Hepatocyte (in vitro differentiated cells): ENCODE measurements around the gene SEC61B. TPM values are rescaled to one million over a fixed set of nuclear protein-coding genes. Genes with fewer than 3 reads are reported as not detected.

Experiments
- DNase-seq: peaks from one replicate; pipeline ENCODE4 v3.0.0-alpha.2; 2016; ENCODE audit warnings: low spot score
- H2AFZ ChIP-seq: fragments of 200-600 bp; sonication (generic); 2 replicates; pipeline ENCODE4 v1.6.0; 2016; ENCODE audit warnings: antibody characterized with exemption, mild to moderate bottlenecking
- H3K27ac ChIP-seq: fragments of 200-600 bp; sonication (generic); 2 replicates; pipeline ENCODE4 v1.5.1; 2016; ENCODE audit warnings: mild to moderate bottlenecking
- H3K27me3 ChIP-seq: fragments of 200-600 bp; sonication (generic); 2 replicates; pipeline ENCODE4 v1.6.1; 2016
- H3K36me3 ChIP-seq: fragments of 200-600 bp; sonication (generic); replicated peaks from 2 replicates; pipeline ENCODE4 v1.5.1; 2016; ENCODE audit warnings: low read depth; ENCODE audit not compliant: insufficient read depth
- H3K4me1 ChIP-seq: fragments of 200-600 bp; sonication (generic); 2 replicates; pipeline ENCODE4 v1.5.1; 2016; ENCODE audit warnings: mild to moderate bottlenecking, moderate library complexity; ENCODE audit not compliant: insufficient read depth
- H3K4me2 ChIP-seq: fragments of 200-600 bp; sonication (generic); 2 replicates; pipeline ENCODE4 v1.6.0; 2016
- H3K4me3 ChIP-seq: fragments of 200-600 bp; sonication (generic); 2 replicates; pipeline ENCODE4 v1.5.1; 2016; ENCODE audit warnings: mild to moderate bottlenecking
- H3K79me2 ChIP-seq: fragments of 200-600 bp; sonication (generic); 2 replicates; pipeline ENCODE4 v1.6.0; 2017; ENCODE audit warnings: mild to moderate bottlenecking
- H3K9me2 ChIP-seq: fragments of 200-600 bp; sonication (generic); replicated peaks from 2 replicates; pipeline ENCODE4 v1.6.0; 2017; ENCODE audit warnings: mild to moderate bottlenecking; ENCODE audit not compliant: insufficient read depth
- H3K9me3 ChIP-seq: fragments of 200-600 bp; sonication (generic); 2 replicates; pipeline ENCODE4 v1.5.1; 2016; ENCODE audit warnings: low read depth, mild to moderate bottlenecking
- H4K20me1 ChIP-seq: fragments of 200-600 bp; sonication (generic); 2 replicates; pipeline ENCODE4 v1.6.0; 2016; ENCODE audit warnings: mild to moderate bottlenecking; ENCODE audit not compliant: insufficient read depth, poor library complexity, severe bottlenecking
- EZH2 ChIP-seq: fragments of 200-600 bp; sonication (generic); IDR thresholded peaks from 2 replicates; pipeline ENCODE4 v1.6.1; 2016; ENCODE audit warnings: antibody characterized with exemption, mild to moderate bottlenecking, borderline replicate concordance
- EZH2phosphoT487 ChIP-seq: fragments of 200-600 bp; sonication (generic); IDR thresholded peaks from one replicate; pipeline ENCODE4 v1.6.1; 2018; ENCODE audit warnings: antibody characterized with exemption, mild to moderate bottlenecking, low read depth, moderate library complexity; ENCODE audit not compliant: unreplicated experiment, severe bottlenecking
- WGBS: methylation state at CpG from one replicate; pipeline ENCODE4 v1.1.6; 2016; ENCODE audit warnings: low lambda C conversion rate; ENCODE audit errors: missing lambda C conversion rate; 5-methylcytosine and 5-hydroxymethylcytosine counted together
- polyA plus RNA-seq: library from polyadenylated mRNA; unstranded; fragments of >200 nt; fragmentation: Nextera tagmentation; extraction: Ambion mirVana; gene quantifications from 2 replicates; pipeline ENCODE4 v1.2.1, GENCODE V29; 2016
- total RNA-seq: library from RNA; depleted of rRNA; stranded (reverse); fragments of >200 nt; gene quantifications from 2 replicates; pipeline ENCODE4 v1.2.3, GENCODE V29; 2014
- TF ChIP-seq, protein P1 (sequence below): fragments of 200-600 bp; sonication (generic); IDR thresholded peaks from 2 replicates; pipeline ENCODE4 v1.5.1; 2016; ENCODE audit warnings: antibody characterized with exemption, mild to moderate bottlenecking; ENCODE audit not compliant: poor library complexity

The SEC61B gene
- total and polyA plus RNA-seq, 2 experiments from 2014 or later, result 145 to 365 TPM

DNA sequence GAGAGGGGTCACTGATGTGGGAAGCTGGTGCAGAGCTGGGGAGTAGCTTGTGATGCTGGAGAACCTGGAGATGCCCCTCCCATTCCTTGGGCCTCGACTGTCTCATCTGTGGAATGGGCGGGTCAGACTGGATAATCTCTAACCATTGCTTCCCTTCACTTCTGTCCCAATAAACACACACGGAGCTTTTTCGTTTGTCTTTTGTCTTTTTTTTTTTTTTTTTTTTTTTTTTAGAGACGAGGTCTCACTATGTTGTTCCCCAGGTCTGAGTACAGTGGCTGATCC, 36.8 kb upstream of the SEC61B start:
- Histone ChIP-seq H3K4me1 (no peaks in the 10 kb centered on the region), H3K9me2 (no peaks in the 10 kb centered on the region), H3K27ac (no peak overlapping the region), H4K20me1 (no peaks in the 10 kb centered on the region), H3K79me2 (no peaks in the 10 kb centered on the region), H3K4me3 (no peak overlapping the region), H2AFZ (peak overlapping the region; percentile 18), H3K27me3 (peaks cover 8% of the 10 kb centered on the region), H3K36me3 (no peaks in the 10 kb centered on the region), H3K9me3 (no peaks in the 10 kb centered on the region), H3K4me2 (no peak overlapping the region)
- DNase-seq, result no peak
- 82% methylated on average over 4 of the region's 5 CpGs for WGBS
- TF ChIP-seq, protein P1, sequence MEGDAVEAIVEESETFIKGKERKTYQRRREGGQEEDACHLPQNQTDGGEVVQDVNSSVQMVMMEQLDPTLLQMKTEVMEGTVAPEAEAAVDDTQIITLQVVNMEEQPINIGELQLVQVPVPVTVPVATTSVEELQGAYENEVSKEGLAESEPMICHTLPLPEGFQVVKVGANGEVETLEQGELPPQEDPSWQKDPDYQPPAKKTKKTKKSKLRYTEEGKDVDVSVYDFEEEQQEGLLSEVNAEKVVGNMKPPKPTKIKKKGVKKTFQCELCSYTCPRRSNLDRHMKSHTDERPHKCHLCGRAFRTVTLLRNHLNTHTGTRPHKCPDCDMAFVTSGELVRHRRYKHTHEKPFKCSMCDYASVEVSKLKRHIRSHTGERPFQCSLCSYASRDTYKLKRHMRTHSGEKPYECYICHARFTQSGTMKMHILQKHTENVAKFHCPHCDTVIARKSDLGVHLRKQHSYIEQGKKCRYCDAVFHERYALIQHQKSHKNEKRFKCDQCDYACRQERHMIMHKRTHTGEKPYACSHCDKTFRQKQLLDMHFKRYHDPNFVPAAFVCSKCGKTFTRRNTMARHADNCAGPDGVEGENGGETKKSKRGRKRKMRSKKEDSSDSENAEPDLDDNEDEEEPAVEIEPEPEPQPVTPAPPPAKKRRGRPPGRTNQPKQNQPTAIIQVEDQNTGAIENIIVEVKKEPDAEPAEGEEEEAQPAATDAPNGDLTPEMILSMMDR, result no peak
- TF ChIP-seq EZH2phosphoT487, result no peak
- TF ChIP-seq EZH2, result no peak

DNA sequence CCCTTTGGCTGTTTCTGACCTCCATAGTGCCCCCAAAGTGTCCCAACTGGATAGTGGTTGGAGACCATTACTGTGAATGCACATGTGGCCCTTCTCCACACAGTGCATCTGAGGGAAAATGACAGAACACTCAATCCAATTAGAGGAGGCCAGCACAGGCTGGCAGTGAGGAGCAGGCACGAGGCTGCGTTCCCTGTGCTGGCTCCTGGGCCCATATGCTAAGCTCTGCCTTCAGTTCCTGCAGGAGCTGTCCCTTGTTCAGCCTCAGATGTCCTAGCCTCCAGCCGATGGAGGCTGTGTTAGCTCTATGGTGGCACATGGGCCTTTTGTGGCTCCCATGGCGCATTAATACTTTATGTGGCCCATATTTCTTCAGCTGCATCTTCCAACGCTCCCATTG, 36.1 kb upstream of the SEC61B start:
- Histone ChIP-seq H3K79me2 (no peaks in the 10 kb centered on the region), H3K4me1 (no peaks in the 10 kb centered on the region), H3K36me3 (no peaks in the 10 kb centered on the region), H3K9me2 (no peaks in the 10 kb centered on the region), H2AFZ (no peak overlapping the region), H3K27me3 (peaks cover 8% of the 10 kb centered on the region), H3K27ac (no peak overlapping the region), H3K9me3 (no peaks in the 10 kb centered on the region), H3K4me3 (no peak overlapping the region), H4K20me1 (no peaks in the 10 kb centered on the region), H3K4me2 (no peak overlapping the region)
- no peak for TF ChIP-seq EZH2phosphoT487
- TF ChIP-seq, protein P1, result no peak
- TF ChIP-seq EZH2, result no peak
- no peak for DNase-seq
- 94% methylated on average over 5 of the region's 5 CpGs for WGBS

DNA sequence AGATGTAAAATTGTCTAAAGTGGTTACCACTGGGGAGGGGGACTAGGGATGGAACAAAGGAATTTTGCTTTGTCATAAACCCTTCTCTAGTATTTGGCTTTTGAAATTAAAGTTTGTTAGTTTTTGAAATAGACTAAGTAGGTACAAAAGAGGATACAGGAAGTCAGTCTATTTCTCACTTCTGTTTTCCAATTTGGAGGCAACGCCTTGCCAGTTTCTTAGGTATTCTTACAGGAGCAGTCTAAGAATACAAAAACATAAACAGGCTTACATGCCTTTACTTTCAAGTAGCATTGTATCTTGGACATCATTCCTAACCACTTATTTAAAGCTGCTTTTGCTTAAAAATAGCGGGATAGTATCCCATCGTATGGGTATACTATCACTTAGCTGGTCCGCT, 34.8 kb upstream of the SEC61B start:
- Histone ChIP-seq H3K9me2 (no peaks in the 10 kb centered on the region), H2AFZ (no peak overlapping the region), H3K4me1 (no peaks in the 10 kb centered on the region), H3K27me3 (peaks cover 8% of the 10 kb centered on the region), H3K27ac (no peak overlapping the region), H3K4me2 (no peak overlapping the region), H3K4me3 (no peak overlapping the region), H4K20me1 (no peaks in the 10 kb centered on the region), H3K9me3 (no peaks in the 10 kb centered on the region), H3K36me3 (no peaks in the 10 kb centered on the region), H3K79me2 (no peaks in the 10 kb centered on the region)
- no peak for DNase-seq
- 93% methylated on average over 4 of the region's 4 CpGs for WGBS
- TF ChIP-seq EZH2, result no peak
- no peak for TF ChIP-seq EZH2phosphoT487
- TF ChIP-seq, protein P1, result no peak

DNA sequence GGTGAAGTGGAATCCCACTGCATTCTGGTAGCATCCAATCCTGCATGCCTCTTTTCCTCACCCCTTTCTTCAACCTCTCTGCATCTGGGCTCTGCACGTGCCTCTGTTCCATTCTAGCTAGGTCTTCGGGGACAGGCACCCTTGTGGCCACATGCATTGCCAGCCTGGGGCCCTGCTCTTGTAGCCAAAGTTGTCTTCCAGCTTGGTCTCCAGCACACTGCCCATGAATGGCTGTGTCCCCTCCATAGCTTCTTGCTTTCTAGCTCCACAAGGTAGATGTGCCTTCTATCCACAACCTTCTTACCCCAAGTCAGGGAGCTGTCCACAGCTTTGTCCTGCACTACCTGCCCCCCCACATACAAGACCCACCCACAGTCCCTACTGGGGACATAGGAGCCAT, 32.9 kb upstream of the SEC61B start:
- Histone ChIP-seq H3K4me3 (no peak overlapping the region), H2AFZ (no peak overlapping the region), H3K9me2 (no peaks in the 10 kb centered on the region), H3K79me2 (no peaks in the 10 kb centered on the region), H3K36me3 (no peaks in the 10 kb centered on the region), H3K27ac (no peak overlapping the region), H4K20me1 (no peaks in the 10 kb centered on the region), H3K27me3 (peaks cover 8% of the 10 kb centered on the region), H3K4me2 (no peak overlapping the region), H3K4me1 (no peaks in the 10 kb centered on the region), H3K9me3 (no peaks in the 10 kb centered on the region)
- TF ChIP-seq EZH2 (no peak), EZH2phosphoT487 (no peak)
- TF ChIP-seq, protein P1, result no peak
- no peak for DNase-seq
- WGBS, result 93% methylated on average over 2 of the region's 2 CpGs
